HFFc6 (cell line): ENCODE data around the gene AMOTL1. TPM values are rescaled to one million over a fixed set of nuclear protein-coding genes. Genes with fewer than 3 reads are reported as not detected.

Source experiments
- DNase-seq: peaks from one replicate; pipeline ENCODE4 v3.0.0-alpha.2; 2018
- H3K27ac Mint-ChIP-seq: 2 replicates; pipeline ENCODE4 v1.8.0; 2020; ENCODE audit warnings: mild to moderate bottlenecking, mixed read lengths
- H3K27me3 Mint-ChIP-seq: 2 replicates; pipeline ENCODE4 v1.8.0; 2021; ENCODE audit warnings: mild to moderate bottlenecking, moderate library complexity, mixed read lengths; ENCODE audit not compliant: insufficient read depth
- H3K36me3 Mint-ChIP-seq: 2 replicates; pipeline ENCODE4 v1.8.0; 2021; ENCODE audit warnings: low read depth, mixed read lengths
- H3K4me1 Mint-ChIP-seq: 2 replicates; pipeline ENCODE4 v1.8.0; 2020; ENCODE audit warnings: low read depth, mixed read lengths
- H3K4me3 Mint-ChIP-seq: 2 replicates; pipeline ENCODE4 v1.8.0; 2020; ENCODE audit warnings: mild to moderate bottlenecking, moderate library complexity, mixed read lengths
- H3K9me3 Mint-ChIP-seq: 2 replicates; pipeline ENCODE4 v1.8.0; 2020; ENCODE audit warnings: mild to moderate bottlenecking, mixed read lengths
- CTCF ChIP-seq: fragments of 200-600 bp; sonication (generic); IDR thresholded peaks from 2 replicates; pipeline ENCODE4 v1.5.0; 2021; ENCODE audit warnings: antibody characterized with exemption, mild to moderate bottlenecking
- total RNA-seq, 6 experiments: library from RNA; stranded (reverse); fragmentation: NEBNext Ultra II Directional; extraction: Animal tissue kit (Norgen Biotek cat#: 25700); gene quantifications; 2 replicates in 1 of 6; 3 replicates in 5 of 6; pipeline ENCODE4 v1.2.3, GENCODE V29; 2021

Gene AMOTL1
- total RNA-seq, 6 experiments from 2014 or later = 43.1 to 65.9 (median 48.4) TPM

GRCh38 chr11:94757037-94757735 is 11.0 kb upstream of the AMOTL1 start:
- no peaks in the 10 kb centered on the region for H3K36me3 Mint-ChIP-seq
- H3K4me3 Mint-ChIP-seq = no peak overlapping the region
- no peak for DNase-seq
- no peak overlapping the region for H3K27ac Mint-ChIP-seq
- no peaks in the 10 kb centered on the region for H3K9me3 Mint-ChIP-seq
- TF ChIP-seq CTCF = no peak
- H3K4me1 Mint-ChIP-seq = peaks cover 33% of the 10 kb centered on the region
- peaks cover 1% of the 10 kb centered on the region; the same call in 1 of the 2 replicates for H3K27me3 Mint-ChIP-seq

GRCh38 chr11:94758666-94759065 is 9.5 kb upstream of the AMOTL1 start:
- DNase-seq = no peak
- H3K9me3 Mint-ChIP-seq = no peaks in the 10 kb centered on the region
- H3K27me3 Mint-ChIP-seq = peaks cover 1% of the 10 kb centered on the region; the same call in 1 of the 2 replicates
- no peak overlapping the region for H3K4me3 Mint-ChIP-seq
- H3K36me3 Mint-ChIP-seq = no peaks in the 10 kb centered on the region
- TF ChIP-seq CTCF = no peak
- H3K27ac Mint-ChIP-seq = no peak overlapping the region
- H3K4me1 Mint-ChIP-seq = peaks cover 24% of the 10 kb centered on the region

DNA sequence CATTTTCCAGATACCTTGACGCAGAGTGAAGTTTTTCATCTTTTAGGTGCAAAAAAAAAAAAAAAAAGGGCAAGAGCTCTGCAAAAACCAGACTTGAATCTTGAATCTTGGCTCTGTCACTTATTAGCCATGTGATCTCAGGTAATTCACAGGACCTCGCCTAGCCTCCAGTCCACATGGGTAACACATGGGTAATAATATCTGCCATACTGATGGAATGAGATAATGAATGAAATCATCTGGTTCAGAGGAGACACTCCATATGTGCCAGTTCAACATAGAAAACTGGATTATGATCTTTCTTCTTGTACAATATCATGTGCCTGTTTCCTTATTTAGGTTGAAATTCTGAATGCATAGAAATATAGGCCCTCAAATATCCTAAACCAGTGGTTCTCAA is 8.6 kb upstream of the AMOTL1 start:
- no peak for TF ChIP-seq CTCF
- Mint-ChIP-seq H3K9me3 (no peaks in the 10 kb centered on the region), H3K27ac (no peak overlapping the region), H3K4me1 (peaks cover 20% of the 10 kb centered on the region), H3K36me3 (no peaks in the 10 kb centered on the region), H3K27me3 (peaks cover 1% of the 10 kb centered on the region; the same call in 1 of the 2 replicates), H3K4me3 (no peak overlapping the region)
- DNase-seq = no peak

- Mint-ChIP-seq H3K4me3 (no peak overlapping the region), H3K27ac (no peak overlapping the region), H3K27me3 (peaks cover 1% of the 10 kb centered on the region; the same call in 1 of the 2 replicates), H3K4me1 (peaks cover 14% of the 10 kb centered on the region), H3K9me3 (no peaks in the 10 kb centered on the region), H3K36me3 (no peaks in the 10 kb centered on the region)
- no peak for DNase-seq
- TF ChIP-seq CTCF = no peak
Measured at GRCh38 chr11:94760296-94760695, 7.9 kb upstream of the AMOTL1 start.

GRCh38 chr11:94762208-94762607 is 5.9 kb upstream of the AMOTL1 start:
- Mint-ChIP-seq H3K9me3 (no peaks in the 10 kb centered on the region), H3K4me1 (peaks cover 14% of the 10 kb centered on the region), H3K4me3 (no peak overlapping the region), H3K27ac (no peak overlapping the region), H3K27me3 (no peaks in the 10 kb centered on the region), H3K36me3 (no peaks in the 10 kb centered on the region)
- DNase-seq = peak; percentile 39
- TF ChIP-seq CTCF = peak; percentile 82
